ENCODE data around the gene WWOX. TPM values are rescaled to one million over a fixed set of nuclear protein-coding genes. Genes with fewer than 3 reads are reported as not detected.
A peak's percentile ranks its signal among the peaks of the same experiment; 100 is the strongest.

Gene WWOX
- polyA plus RNA-seq, 3 donors, result 36.4 to 36.6 (median 36.5) TPM

- DNase-seq, result no peak
Measured at GRCh38 chr16:78100112-78100467, 636 bp downstream of the WWOX start.

- no peak for DNase-seq
Measured at GRCh38 chr16:78102122-78102660, 2.7 kb downstream of the WWOX start.

- DNase-seq, result no peak
Measured at GRCh38 chr16:78102865-78103264, 3.4 kb downstream of the WWOX start.

GRCh38 chr16:78105517-78105916 lies 6.1 kb downstream of the WWOX start:
- DNase-seq, result no peak

- DNase-seq, result no peak
Measured at GRCh38 chr16:78106686-78107085, 7.2 kb downstream of the WWOX start.

GRCh38 chr16:78108451-78108850 lies 9.0 kb downstream of the WWOX start:
- DNase-seq, result no peak

GRCh38 chr16:78113258-78113657 lies 13.8 kb downstream of the WWOX start:
- no peak for DNase-seq

- no peak for DNase-seq
Measured at GRCh38 chr16:78115659-78116058, 16.2 kb downstream of the WWOX start.

- no peak for DNase-seq
Measured at GRCh38 chr16:78116946-78117345, 17.5 kb downstream of the WWOX start.

- DNase-seq, result no peak
Measured at GRCh38 chr16:78117391-78117790, 17.9 kb downstream of the WWOX start.

- no peak for DNase-seq
Measured at GRCh38 chr16:78118469-78119025, 19.1 kb downstream of the WWOX start.

GRCh38 chr16:78122774-78123315 lies 23.4 kb downstream of the WWOX start:
- peak; percentile 71 for DNase-seq

- DNase-seq, result no peak
Measured at GRCh38 chr16:78125112-78125844, 25.8 kb downstream of the WWOX start.

GRCh38 chr16:78126662-78127061 lies 27.2 kb downstream of the WWOX start:
- no peak for DNase-seq

- DNase-seq, result peak; percentile 35
Measured at GRCh38 chr16:78127130-78127529, 27.7 kb downstream of the WWOX start.

GRCh38 chr16:78128913-78129312 lies 29.5 kb downstream of the WWOX start:
- DNase-seq, result no peak

- DNase-seq, result no peak
Measured at GRCh38 chr16:78129349-78129748, 29.9 kb downstream of the WWOX start.

- no peak for DNase-seq
Measured at GRCh38 chr16:78130083-78130608, 30.7 kb downstream of the WWOX start.

GRCh38 chr16:78130950-78131349 lies 31.5 kb downstream of the WWOX start:
- DNase-seq, result no peak

GRCh38 chr16:78133919-78134318 lies 34.5 kb downstream of the WWOX start:
- DNase-seq, result no peak

- DNase-seq, result no peak
Measured at GRCh38 chr16:78134944-78135619, 35.6 kb downstream of the WWOX start.

- no peak for DNase-seq
Measured at GRCh38 chr16:78137179-78137578, 37.7 kb downstream of the WWOX start.

Data from renal pelvis (tissue), 4 donors.